ENCODE measurements around the gene SETX.

SETX gene

GRCh38 chr9:132346177-132346576, 8.6 kb downstream of the SETX start:
- Histone ChIP-seq H3K27ac (ENCODE audit: extremely low read depth, low read depth, low read length) (no peak overlapping the region), H3K4me3 (ENCODE audit: low read depth, low read length) (no peak overlapping the region), H3K4me1 (ENCODE audit: control insufficient read depth, insufficient read depth, low read length) (no peaks in the 10 kb centered on the region), H3K36me3 (ENCODE audit: control insufficient read depth in 2 of 2, insufficient read depth in 1 of 2, low read length in 2 of 2) (peaks cover 74 to 98% of the 10 kb centered on the region in 2 experiments), H3K9me3 (ENCODE audit: control insufficient read depth, insufficient read depth, low read depth, low read length) (no peaks in the 10 kb centered on the region)
- ChIA-PET POLR2A (interaction anchor here (0.5 to 4.8 kb wide), 3 partner anchors 8 to 10 kb away, joined by 3 to 25 read pairs (median 6); partner anchors contain the start of gene SETX), CTCF (no interaction called here)
- TF ChIP-seq SCRT1 (tag by site-specific recombination; IDR thresholded peaks at IDR 0.05; ENCODE audit: borderline replicate concordance), result no peak
- no peak for TF ChIP-seq ZNF19 (tag by site-specific recombination; IDR thresholded peaks at IDR 0.05; ENCODE audit: low read depth)
- TF ChIP-seq ZNF621 (tag by site-specific recombination; IDR thresholded peaks at IDR 0.05), result no peak
- TF ChIP-seq RBAK (tag by site-specific recombination; IDR thresholded peaks at IDR 0.05), result no peak
- TF ChIP-seq ZNF558 (tag by site-specific recombination; IDR thresholded peaks at IDR 0.05), result no peak
- TF ChIP-seq KLF1 (tag by site-specific recombination; IDR thresholded peaks at IDR 0.05), result no peak
- no peak for TF ChIP-seq ZNF530 (tag by site-specific recombination; IDR thresholded peaks at IDR 0.05; ENCODE audit: low read depth)
- TF ChIP-seq PRDM6 (tag by site-specific recombination; IDR thresholded peaks at IDR 0.05), result no peak
- TF ChIP-seq ZNF518A (tag by site-specific recombination; conservative IDR thresholded peaks at IDR 0.05; ENCODE audit: low read depth), result no peak
- TF ChIP-seq PRDM4 (tag by site-specific recombination; IDR thresholded peaks at IDR 0.05), result no peak
- no peak for TF ChIP-seq ZNF394 (tag by site-specific recombination; IDR thresholded peaks at IDR 0.05; ENCODE audit: borderline replicate concordance)
- no peak for TF ChIP-seq GLIS1 (tag by site-specific recombination; IDR thresholded peaks at IDR 0.05)
- no peak for TF ChIP-seq AEBP2 (tag by site-specific recombination; IDR thresholded peaks at IDR 0.05; ENCODE audit: borderline replicate concordance)
- no peak for TF ChIP-seq REPIN1 (tag by site-specific recombination; IDR thresholded peaks at IDR 0.05; ENCODE audit: low read depth)
- no peak for TF ChIP-seq CTCF (tag by site-specific recombination; IDR thresholded peaks at IDR 0.05)
- no peak for TF ChIP-seq ZNF48 (tag by site-specific recombination; IDR thresholded peaks at IDR 0.05)

Data from HEK293 (cell line).